Testis (tissue), 3 donors: ENCODE results near the gene MAP3K14. TPM values are rescaled to one million over a fixed set of nuclear protein-coding genes. Genes with fewer than 3 reads are reported as not detected.

ENCODE experiments used
- DNase-seq: peaks from one replicate; pipeline ENCODE4 v3.0.0-alpha.2; 2019
- H3K27ac ChIP-seq, 2 donors: fragments of 200-600 bp; sonication (generic); one replicate each; pipeline ENCODE4 v1.5.1; 2019
- H3K27me3 ChIP-seq: fragments of 200-600 bp; sonication (generic); one replicate; pipeline ENCODE4 v1.5.1; 2019
- H3K36me3 ChIP-seq: fragments of 200-600 bp; sonication (generic); one replicate; pipeline ENCODE4 v1.5.1; 2017; ENCODE audit warnings: low read depth; ENCODE audit errors: missing control alignments
- H3K4me1 ChIP-seq: fragments of 200-600 bp; sonication (generic); one replicate; pipeline ENCODE4 v1.5.1; 2019
- H3K4me3 ChIP-seq, 2 donors: fragments of 200-600 bp; sonication (generic); one replicate each; pipeline ENCODE4 v1.5.1; 2017 to 2019
- H3K9me3 ChIP-seq: fragments of 200-600 bp; sonication (generic); one replicate; pipeline ENCODE4 v1.5.1; 2017
- POLR2A ChIP-seq: fragments of 450-650 bp; IDR thresholded peaks from one replicate; pipeline ENCODE4 v1.6.1; 2017; ENCODE audit warnings: antibody characterized with exemption, mild to moderate bottlenecking, moderate library complexity
- WGBS, 2 donors: methylation state at CpG; one replicate each; pipeline ENCODE4 v1.1.5; 2018; 5-methylcytosine and 5-hydroxymethylcytosine counted together
- intact Hi-C: fragments of 100-400 bp; cut with DNase I; formaldehyde crosslinking; loops from one replicate; pipeline ENCODE4 v1.15.1; 2023; ENCODE audit warnings: low total_unique reads
- polyA plus RNA-seq: library from polyadenylated mRNA; stranded (reverse); fragments of 350-450 nt; fragmentation: Illumina TruSeq; extraction: RNeasy Lipid Tissue Mini Kit (QIAGEN cat#74804); gene quantifications from one replicate; pipeline ENCODE4 v1.2.3, GENCODE V29; 2014; ENCODE audit warnings: low read depth, low replicate concordance; ENCODE audit not compliant: insufficient read depth
- total RNA-seq, 2 donors: library from RNA; depleted of rRNA; stranded (reverse); fragments of >200 nt; gene quantifications; one replicate each; pipeline ENCODE4 v1.2.3, GENCODE V29; 2016
- TF ChIP-seq, protein P1 (sequence below), 3 experiments: fragments of 450-650 bp in 2 of 3; fragments of 200-600 bp in 1 of 3; sonication (generic) in 1 of 3; IDR thresholded peaks; one replicate each; pipeline ENCODE4 v1.5.1; 2016 to 2019; ENCODE audit warnings: antibody characterized with exemption in 3 of 3, mild to moderate bottlenecking in 2 of 3, moderate library complexity in 1 of 3

Gene MAP3K14
- total and polyA plus RNA-seq, 3 donors from 2014 or later: 12.4 to 24.9 (median 14.6) TPM

- Histone ChIP-seq H3K27ac (no peak overlapping the region), H3K4me1 (peaks cover 6% of the 10 kb centered on the region), H3K4me3 (no peak overlapping the region), H3K27me3 (no peaks in the 10 kb centered on the region), H3K9me3 (no peaks in the 10 kb centered on the region), H3K36me3 (no peaks in the 10 kb centered on the region)
- WGBS, 2 donors: 77 to 98% methylated on average over 9 to 10 of the region's 10 CpGs
- TF ChIP-seq, protein P1, sequence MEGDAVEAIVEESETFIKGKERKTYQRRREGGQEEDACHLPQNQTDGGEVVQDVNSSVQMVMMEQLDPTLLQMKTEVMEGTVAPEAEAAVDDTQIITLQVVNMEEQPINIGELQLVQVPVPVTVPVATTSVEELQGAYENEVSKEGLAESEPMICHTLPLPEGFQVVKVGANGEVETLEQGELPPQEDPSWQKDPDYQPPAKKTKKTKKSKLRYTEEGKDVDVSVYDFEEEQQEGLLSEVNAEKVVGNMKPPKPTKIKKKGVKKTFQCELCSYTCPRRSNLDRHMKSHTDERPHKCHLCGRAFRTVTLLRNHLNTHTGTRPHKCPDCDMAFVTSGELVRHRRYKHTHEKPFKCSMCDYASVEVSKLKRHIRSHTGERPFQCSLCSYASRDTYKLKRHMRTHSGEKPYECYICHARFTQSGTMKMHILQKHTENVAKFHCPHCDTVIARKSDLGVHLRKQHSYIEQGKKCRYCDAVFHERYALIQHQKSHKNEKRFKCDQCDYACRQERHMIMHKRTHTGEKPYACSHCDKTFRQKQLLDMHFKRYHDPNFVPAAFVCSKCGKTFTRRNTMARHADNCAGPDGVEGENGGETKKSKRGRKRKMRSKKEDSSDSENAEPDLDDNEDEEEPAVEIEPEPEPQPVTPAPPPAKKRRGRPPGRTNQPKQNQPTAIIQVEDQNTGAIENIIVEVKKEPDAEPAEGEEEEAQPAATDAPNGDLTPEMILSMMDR (IDR thresholded peaks at IDR 0.05): no peak
- no peak for TF ChIP-seq POLR2A
- no peak for DNase-seq
- intact Hi-C loops: loop anchor here (10.0 kb wide), 1 partner anchor 91 kb away; no protein-coding TSS in a partner anchor
Observed at GRCh38 chr17:45283711-45284110, 33.1 kb downstream of the MAP3K14 start.

- H3K36me3 ChIP-seq: no peaks in the 10 kb centered on the region
- 60 to 72% methylated on average over 19 to 21 of the region's 21 CpGs for WGBS, 2 donors
- H3K27ac ChIP-seq: no peak overlapping the region
- TF ChIP-seq, protein P1 (IDR thresholded peaks at IDR 0.05): no peak
- no peak for TF ChIP-seq POLR2A
- peaks cover 14% of the 10 kb centered on the region for H3K4me1 ChIP-seq
- no peak for DNase-seq
- intact Hi-C loops: loop anchor here (10.0 kb wide), 1 partner anchor 92 kb away; no protein-coding TSS in a partner anchor
- H3K9me3 ChIP-seq: no peaks in the 10 kb centered on the region
- no peaks in the 10 kb centered on the region for H3K27me3 ChIP-seq
- H3K4me3 ChIP-seq: no peak overlapping the region
Observed at GRCh38 chr17:45282683-45283644, 33.9 kb downstream of the MAP3K14 start.

GRCh38 chr17:45279898-45280297 lies 36.9 kb downstream of the MAP3K14 start:
- 82 to 92% methylated on average over 3 of the region's 3 CpGs for WGBS, 2 donors
- Histone ChIP-seq H3K36me3 (no peaks in the 10 kb centered on the region), H3K9me3 (no peaks in the 10 kb centered on the region), H3K4me1 (peaks cover 22% of the 10 kb centered on the region), H3K27ac (no peak overlapping the region), H3K27me3 (no peaks in the 10 kb centered on the region), H3K4me3 (no peak overlapping the region)
- intact Hi-C loops: loop anchor here (10.0 kb wide), 1 partner anchor 95 kb away; no protein-coding TSS in a partner anchor
- TF ChIP-seq, protein P1 (IDR thresholded peaks at IDR 0.05): no peak
- TF ChIP-seq POLR2A: no peak
- no peak for DNase-seq

GRCh38 chr17:45277992-45278391 lies 38.8 kb downstream of the MAP3K14 start:
- no peaks in the 10 kb centered on the region for H3K36me3 ChIP-seq
- no peaks in the 10 kb centered on the region for H3K27me3 ChIP-seq
- peak; percentile 27 for DNase-seq
- peak overlapping the region in 1 of 2 donors; percentile 56 for H3K27ac ChIP-seq
- H3K4me3 ChIP-seq: no peak overlapping the region
- H3K9me3 ChIP-seq: no peaks in the 10 kb centered on the region
- WGBS, 2 donors: 19 to 31% methylated on average over 7 of the region's 7 CpGs
- no peak for TF ChIP-seq POLR2A
- TF ChIP-seq, protein P1 (IDR thresholded peaks at IDR 0.05): no peak
- intact Hi-C loops: no loop called here
- H3K4me1 ChIP-seq: peaks cover 22% of the 10 kb centered on the region
